Measurements from ENCODE around the gene HPS3. TPM values are rescaled to one million over a fixed set of nuclear protein-coding genes. Genes with fewer than 3 reads are reported as not detected.

HPS3 gene
- total RNA-seq, 1 donor from 2014 or later, result 27.5 TPM

DNA sequence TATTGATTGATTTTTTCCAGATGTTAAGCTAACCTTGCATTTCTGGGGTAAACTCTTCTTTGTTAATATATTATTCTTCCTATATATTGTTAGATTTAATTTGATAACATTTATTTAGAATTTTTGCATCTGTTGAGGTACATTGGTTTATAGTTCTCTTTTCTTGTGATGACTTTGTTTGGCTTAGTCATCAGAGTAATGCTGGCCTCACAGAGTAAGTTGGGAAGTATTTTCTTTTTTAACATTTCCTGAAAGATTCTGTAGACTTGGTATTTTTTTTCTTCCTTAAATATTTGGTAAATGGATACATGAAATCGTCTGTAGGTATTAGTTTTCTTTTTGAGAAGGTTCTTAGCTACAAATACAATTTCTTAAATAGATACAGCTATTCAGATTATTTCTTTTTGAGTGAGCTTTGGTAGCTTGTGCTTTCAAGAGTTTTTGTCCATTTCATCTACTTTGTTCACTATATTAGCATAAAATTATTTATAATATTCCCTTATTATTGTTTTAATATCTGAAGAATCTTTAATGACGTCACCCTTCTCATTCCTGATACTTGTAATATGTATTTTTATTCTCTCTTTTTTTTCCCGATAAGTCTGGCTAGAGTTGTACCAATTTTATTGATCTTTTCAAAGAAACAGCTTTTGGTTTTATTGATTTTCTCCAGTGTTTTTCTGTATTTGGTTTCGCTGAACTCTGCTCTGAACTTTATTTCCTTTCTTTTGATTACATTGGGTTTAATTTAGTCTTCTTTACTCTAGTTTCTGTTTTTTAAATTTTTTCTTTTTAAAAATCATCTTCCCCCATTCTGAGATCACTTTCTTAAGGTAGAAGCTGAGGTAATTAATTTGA, 6.5 kb upstream of the HPS3 start:
- no peak for DNase-seq (ENCODE audit: low spot score)

DNA sequence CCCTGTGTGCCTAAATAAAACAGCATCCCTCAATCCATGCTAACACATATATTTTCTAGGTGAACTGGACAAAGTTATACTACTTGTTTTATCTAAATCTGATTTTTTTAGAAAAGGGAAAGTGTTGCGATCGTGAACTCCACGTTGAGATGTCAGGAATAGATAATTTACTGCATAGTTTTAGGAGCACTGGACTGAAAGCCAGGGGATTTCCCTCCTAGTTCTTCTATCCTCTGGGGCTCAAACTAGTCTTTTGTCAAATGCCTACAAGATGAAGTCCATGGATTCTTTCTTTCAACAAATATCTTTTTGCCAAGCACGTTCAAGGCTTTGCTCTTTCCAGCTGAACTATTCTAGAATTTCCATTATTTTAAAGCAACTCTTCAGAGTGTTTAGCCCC, 617 bp upstream of the HPS3 start:
- no peak for DNase-seq (ENCODE audit: low spot score)

DNA sequence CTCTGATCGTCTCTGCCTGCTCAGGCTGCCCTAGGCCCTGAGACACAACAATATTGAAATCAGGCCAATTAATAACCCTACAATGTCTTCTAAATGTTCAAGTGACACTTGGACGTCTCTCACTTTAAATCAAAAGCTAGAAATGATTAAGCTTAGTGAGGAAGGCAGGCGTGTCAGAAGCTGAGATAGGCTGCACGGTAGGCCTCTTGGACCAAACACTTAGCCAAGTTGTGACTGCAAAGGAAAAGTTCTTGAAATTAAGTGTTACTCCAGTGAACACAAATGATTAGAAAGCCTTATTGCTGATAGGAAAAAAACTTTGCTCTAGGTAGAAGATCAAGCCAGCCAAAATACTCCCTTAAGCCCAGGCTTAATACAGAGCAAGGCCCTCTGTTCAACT, 2.2 kb downstream of the HPS3 start:
- no peak for DNase-seq (ENCODE audit: low spot score)

DNA sequence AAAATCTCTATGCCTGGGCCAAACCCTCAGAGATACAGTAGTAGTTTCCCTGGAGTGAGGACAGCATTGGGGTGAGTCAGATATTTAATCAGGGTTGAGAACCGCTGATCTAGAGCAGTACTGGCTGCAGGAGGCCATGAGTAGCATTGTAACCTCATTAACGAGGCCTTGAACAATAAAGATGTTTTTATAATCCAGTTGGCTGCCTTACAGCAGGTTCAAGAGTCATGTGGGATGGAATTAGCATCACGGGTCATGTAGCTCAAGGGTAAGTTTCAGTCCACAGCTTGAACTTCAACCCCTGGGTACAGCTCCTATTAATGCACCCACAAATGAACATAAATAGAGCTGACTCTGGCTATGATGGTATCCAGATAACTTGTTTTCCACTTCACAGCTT, 5.1 kb downstream of the HPS3 start:
- no peak for DNase-seq (ENCODE audit: low spot score)

DNA sequence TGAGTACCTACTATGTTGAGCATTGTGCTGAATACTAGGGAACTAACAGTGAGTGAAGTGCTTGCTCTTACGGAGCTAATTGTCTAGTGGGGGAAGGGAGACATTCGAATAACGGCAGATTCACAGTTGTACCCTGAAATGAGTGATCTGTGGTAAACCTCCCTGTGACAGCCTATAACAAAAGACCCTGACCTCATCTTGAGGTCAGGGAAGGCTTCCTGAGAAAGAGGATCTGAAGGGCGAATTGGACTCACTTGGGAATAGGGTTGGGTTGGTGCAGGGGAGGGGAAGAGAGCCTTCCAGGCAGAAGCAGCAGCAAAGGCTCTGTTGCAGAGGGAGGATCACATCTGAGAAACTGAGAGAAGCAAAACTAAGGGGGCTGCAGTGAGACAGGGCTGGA, 13.2 kb downstream of the HPS3 start:
- no peak for DNase-seq (ENCODE audit: low spot score)

DNA sequence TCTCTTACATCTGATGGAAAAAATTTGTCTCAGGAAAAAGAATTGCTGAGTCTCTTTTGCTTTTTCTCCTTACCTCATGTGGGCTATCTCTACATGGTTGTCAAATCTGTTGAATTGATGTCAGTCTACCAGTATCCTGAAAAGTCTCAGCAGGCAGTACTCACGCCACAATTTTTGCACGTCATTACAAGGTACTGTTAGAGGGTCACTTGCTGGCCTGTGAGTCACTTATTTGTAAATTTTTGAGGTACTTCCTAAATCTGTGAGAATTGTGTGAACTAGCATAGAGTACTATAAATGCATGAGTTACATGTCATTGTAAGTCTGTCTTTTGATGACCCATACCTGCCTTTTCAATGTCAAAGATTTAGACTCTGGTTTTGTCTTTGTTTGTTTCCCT, 15.9 kb downstream of the HPS3 start:
- DNase-seq (ENCODE audit: low spot score), result no peak

DNA sequence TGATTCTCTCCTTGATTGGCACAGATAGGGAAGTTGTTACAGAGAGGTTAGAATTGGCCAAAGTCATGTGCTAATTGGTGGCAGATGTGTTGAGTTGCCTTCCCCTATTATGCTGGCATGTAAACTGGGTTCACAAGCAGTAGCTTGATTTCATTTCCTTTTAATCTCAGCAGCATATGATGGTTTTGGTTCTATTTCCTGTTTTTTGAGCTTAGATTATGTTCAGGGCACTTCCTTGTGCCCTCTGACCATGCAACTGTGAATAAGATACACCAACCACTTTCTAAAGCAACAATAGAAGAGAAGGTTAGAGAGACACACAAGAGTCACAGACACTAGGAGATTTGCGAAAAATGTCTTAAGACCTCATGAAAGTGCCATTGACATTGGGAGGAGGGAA, 16.5 kb downstream of the HPS3 start:
- DNase-seq (ENCODE audit: low spot score), result no peak

DNA sequence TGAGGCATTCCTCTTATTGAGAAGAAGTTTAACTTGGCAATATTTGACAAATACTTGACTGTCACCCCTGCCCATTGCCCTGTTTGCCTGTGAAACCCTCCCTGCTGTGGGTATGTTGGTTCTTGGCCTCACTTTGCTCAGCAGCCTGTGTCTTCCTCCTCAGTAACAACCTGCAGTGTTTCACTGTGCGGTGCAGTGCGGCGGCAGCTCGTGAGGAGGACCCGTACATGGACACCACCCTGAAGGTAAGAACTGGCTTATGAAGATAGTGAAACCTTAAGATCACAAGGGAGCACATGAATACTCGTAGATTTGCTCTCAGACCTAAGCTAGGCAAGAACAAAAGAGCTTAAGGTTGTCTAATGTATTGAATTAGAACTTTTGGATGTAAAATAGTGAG, 21.0 kb downstream of the HPS3 start:
- DNase-seq (ENCODE audit: low spot score), result no peak

DNA sequence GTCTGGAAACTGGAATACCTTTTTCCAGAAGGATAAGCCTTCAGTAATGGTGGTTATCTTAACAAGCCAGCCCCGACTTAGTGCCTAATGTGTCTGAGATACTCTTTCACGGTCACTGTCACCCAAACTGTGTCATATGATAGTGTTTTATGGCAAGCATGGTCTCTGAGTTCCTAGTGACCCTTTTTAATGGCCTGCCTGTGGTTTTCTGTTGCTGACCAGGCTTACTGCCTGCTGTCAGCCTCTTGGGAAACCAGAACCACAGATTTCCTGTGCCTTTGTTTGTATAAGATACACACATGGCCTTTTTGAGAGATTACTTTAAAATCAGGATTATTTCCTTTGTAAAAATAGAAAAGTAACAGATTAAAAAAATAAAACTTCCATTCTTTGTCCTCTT, 22.4 kb downstream of the HPS3 start:
- DNase-seq (ENCODE audit: low spot score), result no peak

DNA sequence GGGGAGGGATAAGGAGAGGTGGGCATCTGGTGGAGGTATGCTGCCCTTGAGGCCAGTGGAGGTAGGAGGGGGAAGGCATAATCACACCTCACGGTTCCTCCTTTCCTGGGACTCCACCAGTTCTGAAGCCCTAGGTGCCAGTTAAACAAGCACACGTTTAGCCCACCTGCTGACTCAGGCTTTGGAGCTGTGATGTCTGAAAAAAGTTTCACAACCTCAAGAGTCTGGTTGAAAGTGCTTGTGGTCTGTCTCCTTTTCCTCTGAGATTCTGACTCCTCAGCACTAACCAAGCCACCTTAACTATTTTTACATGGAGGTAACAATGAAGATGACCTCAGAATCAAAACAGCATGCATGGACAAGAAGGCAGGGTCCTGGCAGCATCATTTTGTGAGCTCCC, 23.0 kb downstream of the HPS3 start:
- no peak for DNase-seq (ENCODE audit: low spot score)

DNA sequence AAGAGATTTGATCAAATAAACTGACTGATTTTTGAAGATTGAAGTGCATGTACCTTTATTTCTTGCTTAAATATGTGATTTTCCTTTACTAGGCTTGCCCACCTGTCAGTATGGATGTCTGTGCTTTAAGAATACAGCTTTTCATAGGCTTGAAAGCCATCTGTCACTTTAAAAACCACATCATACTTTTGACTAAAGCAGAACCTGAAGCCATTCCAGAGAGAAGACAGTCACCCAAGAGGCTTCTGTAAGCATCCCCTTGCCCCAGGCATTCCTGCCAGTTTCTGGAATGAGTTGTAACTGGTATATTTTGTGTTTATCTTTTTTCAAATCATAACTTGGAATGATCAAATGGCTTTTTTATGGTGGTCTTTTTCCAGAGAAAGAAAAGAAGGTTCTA, 24.0 kb downstream of the HPS3 start:
- no peak for DNase-seq (ENCODE audit: low spot score)

DNA sequence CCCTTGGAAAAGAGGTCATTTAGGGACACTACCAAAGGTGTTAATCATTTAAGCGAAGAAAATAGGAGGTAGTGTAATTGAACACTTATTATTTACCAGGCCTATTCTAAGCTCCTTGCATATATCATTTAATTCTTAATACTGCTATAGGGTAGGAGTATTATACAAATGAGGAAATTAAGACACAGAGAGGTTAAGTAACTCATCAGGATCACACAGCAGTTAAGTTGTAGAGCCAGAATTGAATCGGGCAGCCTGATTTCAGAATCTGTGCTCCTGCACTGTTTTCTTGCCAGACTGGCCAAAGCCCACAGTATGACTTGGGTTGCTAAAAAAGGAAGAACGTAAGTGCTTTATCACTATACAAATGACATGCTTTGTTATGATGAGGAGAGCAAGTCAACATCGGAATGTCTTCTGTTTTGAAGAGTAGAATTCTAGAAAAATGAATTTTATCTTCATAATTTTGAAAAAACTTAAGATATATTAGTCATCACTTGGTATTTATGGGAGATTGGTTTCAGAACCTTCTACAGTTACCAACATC, 31.4 kb downstream of the HPS3 start:
- no peak for DNase-seq (ENCODE audit: low spot score)

DNA sequence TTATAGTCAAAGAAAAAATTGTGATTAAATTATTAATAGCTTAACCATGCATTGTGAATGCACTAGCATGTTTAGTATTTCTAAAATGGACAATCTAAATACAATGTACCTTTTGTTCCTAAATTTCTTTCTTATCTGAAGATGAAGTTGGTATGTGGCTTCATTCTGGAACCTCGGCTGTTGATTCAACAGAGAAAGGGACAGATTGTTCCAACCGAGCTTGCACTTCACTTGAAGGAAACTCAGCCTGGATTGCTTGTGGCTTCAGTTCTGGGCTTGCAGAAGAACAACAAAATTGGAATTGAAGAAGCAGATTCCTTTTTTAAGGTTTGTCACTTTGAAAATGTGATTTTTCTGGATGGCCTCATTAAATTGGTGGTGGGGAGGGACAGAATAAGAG, 32.6 kb downstream of the HPS3 start:
- no peak for DNase-seq (ENCODE audit: low spot score)

DNA sequence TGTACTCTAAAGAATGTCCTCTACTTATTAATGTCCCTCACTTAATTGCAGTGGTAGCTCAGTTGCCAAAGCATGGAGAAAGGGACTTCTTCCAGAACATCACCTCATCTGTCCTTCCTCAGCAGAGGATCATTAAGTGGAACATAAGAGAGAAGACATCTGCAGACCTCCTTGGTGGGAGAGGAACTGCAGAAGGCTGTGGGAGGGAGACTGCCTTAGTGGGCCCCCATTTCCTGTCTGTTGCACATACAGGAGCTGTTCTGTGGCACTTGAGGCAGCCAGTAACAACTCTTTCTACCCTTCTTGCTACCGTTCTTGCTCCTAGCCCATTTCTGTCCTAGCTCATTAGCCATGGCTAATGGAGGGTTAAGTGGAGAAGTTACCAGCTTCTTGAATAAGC, 33.6 kb downstream of the HPS3 start:
- no peak for DNase-seq (ENCODE audit: low spot score)

DNA sequence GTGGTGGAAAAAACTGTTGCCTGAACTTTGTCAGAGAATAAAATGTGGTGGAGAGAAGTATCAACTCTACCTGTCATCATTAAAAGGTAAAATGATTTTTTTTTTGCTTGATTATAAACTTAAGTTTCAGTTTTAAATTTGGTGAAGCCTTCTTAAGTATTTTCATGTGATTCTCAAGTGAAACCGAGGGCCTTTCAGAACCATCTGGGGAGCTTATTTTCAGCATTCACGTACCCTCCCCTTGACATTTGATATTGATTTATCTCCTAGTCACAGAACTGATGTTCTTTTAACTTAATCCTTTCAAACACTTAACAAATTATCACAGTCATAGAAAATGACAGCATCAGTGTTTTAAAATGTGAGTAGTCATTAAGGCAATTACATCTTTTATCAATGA, 38.5 kb downstream of the HPS3 start:
- DNase-seq (ENCODE audit: low spot score), result no peak

DNA sequence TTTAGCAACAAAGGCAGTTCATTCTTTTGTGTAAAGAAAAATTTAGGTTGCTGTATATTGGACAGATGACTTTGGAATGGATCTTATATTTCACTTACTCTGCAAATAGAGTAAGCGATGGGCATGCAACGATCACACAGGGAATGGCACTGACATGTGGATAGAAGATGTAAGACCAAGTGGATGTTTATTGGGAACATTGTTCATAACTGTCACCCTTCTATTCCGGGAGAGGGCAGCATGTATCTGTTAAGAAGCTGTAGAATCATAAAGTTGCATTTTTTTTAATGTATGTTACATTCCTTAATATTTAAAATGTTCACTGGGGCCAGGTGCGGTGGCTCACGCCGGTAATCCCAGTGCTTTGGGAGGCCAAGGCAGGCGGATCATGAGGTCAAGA, 41.2 kb downstream of the HPS3 start:
- DNase-seq (ENCODE audit: low spot score), result no peak

DNA sequence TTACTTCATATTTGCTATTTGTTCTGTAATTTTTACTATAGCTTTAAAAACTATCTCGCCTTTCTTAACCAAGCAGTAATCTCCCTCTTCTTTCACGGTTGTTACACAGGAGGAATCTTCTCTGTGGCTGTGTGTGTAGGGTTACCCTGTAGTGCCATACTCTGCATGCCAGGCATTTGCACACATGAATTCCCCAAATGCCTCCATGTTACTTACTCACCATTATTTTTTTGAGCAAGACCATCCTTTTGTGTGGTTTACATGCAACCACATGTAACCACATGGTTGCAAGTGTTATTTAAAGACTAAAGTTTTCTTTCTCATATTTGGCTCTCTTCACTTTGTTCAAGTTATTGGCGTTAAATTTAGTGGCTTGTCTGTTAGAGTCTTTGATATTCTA, 45.5 kb downstream of the HPS3 start:
- DNase-seq (ENCODE audit: low spot score), result no peak

DNA sequence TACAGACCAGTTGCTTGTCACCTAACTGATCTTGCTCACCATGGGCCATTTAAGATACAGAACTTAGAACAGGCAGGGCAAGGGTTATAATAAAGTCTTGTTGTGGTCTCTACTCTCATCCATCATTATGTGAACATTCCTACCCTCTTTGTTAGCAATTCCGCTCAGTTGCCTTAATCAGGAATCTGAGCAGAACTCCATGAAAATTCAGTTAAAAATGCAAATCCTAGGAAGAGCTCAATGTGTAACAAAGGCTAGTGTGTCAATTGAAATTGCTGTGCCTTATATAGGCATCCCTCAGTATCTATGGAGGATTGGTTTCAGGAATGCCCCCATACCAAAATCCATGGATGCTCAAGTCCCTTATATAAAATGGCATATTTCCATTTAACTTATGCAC, 47.7 kb downstream of the HPS3 start:
- no peak for DNase-seq (ENCODE audit: low spot score)

DNA sequence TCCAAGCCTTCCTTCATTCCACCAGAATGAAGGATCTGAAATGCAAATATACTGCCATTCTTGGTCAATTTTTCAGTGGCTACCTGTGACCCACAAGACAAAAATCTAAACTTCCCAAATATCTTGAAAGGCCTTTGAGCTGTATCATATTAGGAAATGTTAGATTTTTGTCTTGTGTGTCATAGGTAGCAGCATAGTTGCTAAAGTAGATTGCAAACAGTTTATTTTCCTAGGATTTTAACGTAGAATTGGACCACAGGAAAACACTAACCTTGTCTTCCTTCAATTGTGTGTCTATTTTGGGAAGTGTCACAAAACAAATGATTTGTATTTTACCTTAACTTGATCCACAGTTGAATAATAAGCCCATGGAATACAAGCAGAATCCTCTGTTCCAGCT, 49.8 kb downstream of the HPS3 start:
- no peak for DNase-seq (ENCODE audit: low spot score)

DNA sequence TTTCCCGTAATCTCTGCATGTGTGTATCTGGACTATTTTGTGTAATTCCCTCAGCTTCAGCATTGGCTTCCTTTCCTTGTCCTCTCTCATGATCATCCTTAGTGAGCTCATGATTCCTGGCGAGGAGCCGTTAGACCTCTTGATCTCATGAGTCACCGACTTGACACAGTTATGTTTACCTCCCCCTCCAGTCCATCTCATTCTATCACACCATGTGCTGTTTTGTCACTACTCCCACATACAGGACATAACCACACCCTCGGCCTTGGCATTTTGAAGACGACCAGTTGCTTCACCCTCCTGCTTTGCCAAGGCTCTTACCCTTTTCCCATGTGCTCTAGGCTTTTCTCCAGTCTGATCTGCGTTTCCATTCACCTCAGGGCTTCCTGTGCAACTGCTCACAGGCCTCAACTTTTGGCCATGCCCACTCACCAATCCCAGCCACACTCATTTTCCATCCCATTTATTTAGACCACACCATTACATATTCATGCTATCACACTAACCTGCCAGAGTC, 50.7 kb downstream of the HPS3 start:
- peak; percentile 77 for DNase-seq (ENCODE audit: low spot score)

DNA sequence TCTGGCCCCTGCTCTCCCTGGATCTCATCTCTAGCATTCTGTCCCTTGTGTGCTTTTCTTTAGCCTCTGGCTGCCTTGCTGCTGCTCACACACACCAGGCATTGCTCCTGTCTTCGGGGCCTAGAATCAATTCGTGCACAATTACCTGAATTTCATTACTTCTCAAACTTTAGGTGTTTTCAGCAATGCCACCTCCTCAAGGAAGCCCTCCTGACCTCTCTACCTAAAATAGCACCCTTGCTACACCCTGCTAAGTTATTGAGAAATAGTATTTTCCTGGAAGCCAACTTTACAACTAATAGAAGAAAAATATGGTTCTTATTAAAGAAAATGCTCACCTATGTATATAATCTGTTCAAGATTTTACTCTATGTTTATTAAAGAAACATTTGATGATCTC, 51.7 kb downstream of the HPS3 start:
- no peak for DNase-seq (ENCODE audit: low spot score)

DNA sequence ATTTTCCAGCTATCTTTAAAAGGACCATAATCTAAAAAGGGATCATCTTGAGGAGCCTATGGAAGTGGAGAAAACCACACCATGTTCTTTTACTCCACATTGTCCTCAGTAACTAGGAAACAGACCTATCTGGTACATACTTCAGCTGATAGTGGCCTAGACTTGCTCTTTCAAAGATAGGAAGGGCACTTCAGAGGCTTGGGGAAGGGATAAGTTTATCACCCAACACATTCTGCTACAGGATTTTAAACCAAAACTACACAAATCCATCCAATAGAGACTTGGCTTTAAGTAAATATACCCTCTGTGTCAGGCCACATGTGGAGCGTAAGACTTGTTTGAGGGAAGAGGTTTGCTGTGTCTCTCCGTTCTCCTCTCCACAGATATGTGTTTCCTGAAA, 56.8 kb downstream of the HPS3 start:
- no peak for DNase-seq (ENCODE audit: low spot score)

DNA sequence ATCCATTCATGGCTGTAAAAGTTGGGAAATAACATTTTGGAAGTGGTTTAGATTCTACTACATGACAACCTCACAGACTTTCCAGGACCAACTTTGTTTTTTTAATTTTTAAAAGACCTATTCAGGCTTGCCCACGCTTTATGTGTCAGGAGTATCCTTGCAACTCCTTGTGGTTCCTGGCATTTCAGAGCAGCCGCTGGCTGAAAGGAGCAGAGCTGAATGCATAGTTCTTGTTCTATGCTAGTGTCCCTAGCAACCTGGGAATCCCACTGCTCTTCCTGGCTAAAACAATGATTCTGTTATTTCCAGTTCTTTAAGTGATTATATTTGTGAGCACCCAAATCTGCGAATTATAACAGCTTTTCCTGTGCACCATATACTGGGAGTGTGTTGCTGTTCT, 57.3 kb downstream of the HPS3 start:
- no peak for DNase-seq (ENCODE audit: low spot score)

DNA sequence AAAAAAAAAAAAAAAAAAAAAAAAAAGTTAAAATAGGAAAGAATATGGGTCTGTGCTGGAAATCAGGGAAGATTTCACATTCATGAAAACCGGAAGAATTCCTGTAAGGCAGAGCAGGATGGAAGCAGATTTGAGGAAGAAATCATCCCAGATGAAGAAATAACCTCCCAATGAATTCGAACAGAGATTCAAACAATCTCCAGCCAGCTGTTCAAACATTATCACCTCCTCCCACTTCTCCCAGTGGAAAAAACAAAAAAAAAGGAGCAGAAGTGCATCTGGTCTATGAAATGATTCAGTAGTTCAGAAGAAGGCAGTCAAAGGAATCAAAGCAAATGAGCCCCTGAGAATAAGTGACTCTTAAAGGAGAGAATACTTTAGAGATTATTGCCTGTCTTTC, 59.1 kb downstream of the HPS3 start:
- no peak for DNase-seq (ENCODE audit: low spot score)

Measured in ureter (tissue), 1 donor.